Body of pancreas (tissue), 4 donors: ENCODE data around the gene MEGF9.

Experiments
- CTCF ChIP-seq, 7 experiments: fragments of 450-650 bp in 4 of 7; fragments of 200-600 bp in 3 of 7; sonication (generic) in 3 of 7; IDR thresholded peaks; one replicate each; pipeline ENCODE4 v1.5.1; 2016 to 2019; ENCODE audit warnings: antibody characterized with exemption in 7 of 7
- POLR2A ChIP-seq, 3 donors: fragments of 450-650 bp; IDR thresholded peaks; one replicate each; pipeline ENCODE4 v1.6.1; 2016; ENCODE audit warnings: antibody characterized with exemption in 3 of 3, mild to moderate bottlenecking in 2 of 3

DNA sequence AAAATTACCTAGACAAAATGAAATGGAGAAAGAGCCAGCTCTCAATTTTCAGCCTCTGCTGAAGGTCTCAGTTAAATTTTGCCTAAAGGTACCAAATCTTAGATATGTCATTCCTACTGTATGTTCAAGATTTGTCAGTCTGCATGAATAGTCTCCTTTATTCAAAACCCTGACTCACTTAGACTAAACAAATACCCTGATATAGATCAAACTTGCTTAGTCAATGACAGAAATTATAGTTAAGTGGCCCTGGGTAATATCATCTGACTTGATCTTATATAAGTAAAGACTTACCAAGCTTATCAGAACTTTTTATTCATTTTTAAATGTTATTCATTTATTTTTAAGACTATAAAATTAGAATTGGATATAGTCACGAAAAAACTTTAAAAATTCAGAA, 12.2 kb downstream of the MEGF9 start:
- TF ChIP-seq POLR2A (IDR thresholded peaks at IDR 0.05): no peak
- TF ChIP-seq CTCF (IDR thresholded peaks at IDR 0.05): no peak
